ENCODE results near the gene NPHS1.

- TF ChIP-seq CTCF (IDR thresholded peaks at IDR 0.05) (no peak), POLR2A (IDR thresholded peaks at IDR 0.05) (no peak)
These were observed 44.7 kb downstream of the NPHS1 start for GRCh38 chr19:35807633-35808032.

All from breast epithelium (tissue), 3 donors.